ENCODE measurements around the gene KIAA0930.

Gene KIAA0930

GRCh38 chr22:45200230-45200629 is 40.5 kb downstream of the KIAA0930 start:
- H3K9me3 ChIP-seq (ENCODE audit: control insufficient read depth, low read length) = no peaks in the 10 kb centered on the region
- no peak overlapping the region for H3K27ac ChIP-seq
- no peaks in the 10 kb centered on the region for H3K36me3 ChIP-seq (ENCODE audit: control insufficient read depth, insufficient read depth, low read length)
- H3K27me3 ChIP-seq (ENCODE audit: control insufficient read depth, insufficient read depth, low read length) = no peaks in the 10 kb centered on the region
- H3K4me3 ChIP-seq (ENCODE audit: low read depth, low read length) = no peak overlapping the region
- H3K4me2 ChIP-seq (ENCODE audit: low read length) = no peak overlapping the region
- no peak overlapping the region for H3K9ac ChIP-seq
- no peak for TF ChIP-seq CTCF (IDR thresholded peaks at IDR 0.05)
- no peaks in the 10 kb centered on the region for H3K79me2 ChIP-seq
- no peak overlapping the region for H2AFZ ChIP-seq
- peaks cover 6% of the 10 kb centered on the region for H3K4me1 ChIP-seq

GRCh38 chr22:45199723-45200122 is 41.0 kb downstream of the KIAA0930 start:
- H3K4me3 ChIP-seq (ENCODE audit: low read depth, low read length) = no peak overlapping the region
- H2AFZ ChIP-seq = no peak overlapping the region
- H3K27me3 ChIP-seq (ENCODE audit: control insufficient read depth, insufficient read depth, low read length) = no peaks in the 10 kb centered on the region
- H3K27ac ChIP-seq = no peak overlapping the region
- no peaks in the 10 kb centered on the region for H3K9me3 ChIP-seq (ENCODE audit: control insufficient read depth, low read length)
- no peak overlapping the region for H3K4me2 ChIP-seq (ENCODE audit: low read length)
- TF ChIP-seq CTCF (IDR thresholded peaks at IDR 0.05) = no peak
- H3K9ac ChIP-seq = no peak overlapping the region
- H3K4me1 ChIP-seq = peaks cover 6% of the 10 kb centered on the region
- no peaks in the 10 kb centered on the region for H3K79me2 ChIP-seq
- no peaks in the 10 kb centered on the region for H3K36me3 ChIP-seq (ENCODE audit: control insufficient read depth, insufficient read depth, low read length)

- TF ChIP-seq CTCF (IDR thresholded peaks at IDR 0.05) = no peak
- no peak overlapping the region for H3K9ac ChIP-seq
- H3K9me3 ChIP-seq (ENCODE audit: control insufficient read depth, low read length) = no peaks in the 10 kb centered on the region
- H3K79me2 ChIP-seq = no peaks in the 10 kb centered on the region
- H2AFZ ChIP-seq = no peak overlapping the region
- no peak overlapping the region for H3K4me3 ChIP-seq (ENCODE audit: low read depth, low read length)
- H3K27ac ChIP-seq = no peak overlapping the region
- H3K4me1 ChIP-seq = peaks cover 6% of the 10 kb centered on the region
- no peak overlapping the region for H3K4me2 ChIP-seq (ENCODE audit: low read length)
- H3K27me3 ChIP-seq (ENCODE audit: control insufficient read depth, insufficient read depth, low read length) = no peaks in the 10 kb centered on the region
- H3K36me3 ChIP-seq (ENCODE audit: control insufficient read depth, insufficient read depth, low read length) = no peaks in the 10 kb centered on the region
These were observed 42.3 kb downstream of the KIAA0930 start for GRCh38 chr22:45198463-45198795.

- H3K36me3 ChIP-seq (ENCODE audit: control insufficient read depth, insufficient read depth, low read length) = no peaks in the 10 kb centered on the region
- no peak overlapping the region for H2AFZ ChIP-seq
- no peaks in the 10 kb centered on the region for H3K27me3 ChIP-seq (ENCODE audit: control insufficient read depth, insufficient read depth, low read length)
- no peaks in the 10 kb centered on the region for H3K79me2 ChIP-seq
- H3K9ac ChIP-seq = no peak overlapping the region
- TF ChIP-seq CTCF (IDR thresholded peaks at IDR 0.05) = no peak
- no peaks in the 10 kb centered on the region for H3K9me3 ChIP-seq (ENCODE audit: control insufficient read depth, low read length)
- no peak overlapping the region for H3K27ac ChIP-seq
- H3K4me3 ChIP-seq (ENCODE audit: low read depth, low read length) = no peak overlapping the region
- peaks cover 6% of the 10 kb centered on the region for H3K4me1 ChIP-seq
- H3K4me2 ChIP-seq (ENCODE audit: low read length) = no peak overlapping the region
These were observed 42.9 kb downstream of the KIAA0930 start for GRCh38 chr22:45197606-45198462.

Data from parathyroid adenoma (tissue), 2 donors.